HEK293 (cell line): ENCODE results near the gene TNS3.

Experiments used
- MEIS1 ChIP-seq: sonication (generic); formaldehyde crosslinking; IDR thresholded peaks from 2 replicates; pipeline ENCODE4 v1.8.1; 2022; ENCODE audit warnings: missing genetic modification reagents, mild to moderate bottlenecking, borderline replicate concordance
- TCF7L2 ChIP-seq: IDR thresholded peaks from 2 replicates; pipeline ENCODE4 v1.6.1; 2011; ENCODE audit warnings: low read depth, mild to moderate bottlenecking, inconsistent platforms, low read length, moderate library complexity, borderline replicate concordance
- ZBTB17 ChIP-seq: fragments of 450-650 bp; formaldehyde crosslinking; IDR thresholded peaks from 2 replicates; pipeline ENCODE4 v1.5.1; 2016; ENCODE audit warnings: missing biosample characterization, missing genetic modification characterization
- ZBTB7A ChIP-seq: fragments of 450-650 bp; formaldehyde crosslinking; IDR thresholded peaks from 2 replicates; pipeline ENCODE4 v1.5.1; 2016; ENCODE audit warnings: low read depth, missing biosample characterization, missing genetic modification characterization
- ZNF266 ChIP-seq: fragments of 450-650 bp; formaldehyde crosslinking; IDR thresholded peaks from 2 replicates; pipeline ENCODE4 v1.5.1; 2016; ENCODE audit warnings: missing biosample characterization, missing genetic modification characterization, low read depth
- ZNF660 ChIP-seq: fragments of 450-650 bp; IDR thresholded peaks from 2 replicates; pipeline ENCODE4 v1.5.1; 2018; ENCODE audit warnings: missing biosample characterization, mild to moderate bottlenecking, missing genetic modification characterization
- ZNF677 ChIP-seq: fragments of 450-650 bp; IDR thresholded peaks from 2 replicates; pipeline ENCODE4 v1.5.0; 2018; ENCODE audit warnings: missing biosample characterization, mild to moderate bottlenecking, missing genetic modification characterization, moderate library complexity
- ZNF776 ChIP-seq: fragments of 450-650 bp; formaldehyde crosslinking; IDR thresholded peaks from 2 replicates; pipeline ENCODE4 v1.5.0; 2017; ENCODE audit warnings: missing biosample characterization, missing genetic modification characterization, borderline replicate concordance
- TF ChIP-seq, protein P1 (sequence below): fragments of 450-650 bp; formaldehyde crosslinking; IDR thresholded peaks from 2 replicates; pipeline ENCODE4 v1.5.1; 2016; ENCODE audit warnings: missing biosample characterization, missing genetic modification characterization

DNA sequence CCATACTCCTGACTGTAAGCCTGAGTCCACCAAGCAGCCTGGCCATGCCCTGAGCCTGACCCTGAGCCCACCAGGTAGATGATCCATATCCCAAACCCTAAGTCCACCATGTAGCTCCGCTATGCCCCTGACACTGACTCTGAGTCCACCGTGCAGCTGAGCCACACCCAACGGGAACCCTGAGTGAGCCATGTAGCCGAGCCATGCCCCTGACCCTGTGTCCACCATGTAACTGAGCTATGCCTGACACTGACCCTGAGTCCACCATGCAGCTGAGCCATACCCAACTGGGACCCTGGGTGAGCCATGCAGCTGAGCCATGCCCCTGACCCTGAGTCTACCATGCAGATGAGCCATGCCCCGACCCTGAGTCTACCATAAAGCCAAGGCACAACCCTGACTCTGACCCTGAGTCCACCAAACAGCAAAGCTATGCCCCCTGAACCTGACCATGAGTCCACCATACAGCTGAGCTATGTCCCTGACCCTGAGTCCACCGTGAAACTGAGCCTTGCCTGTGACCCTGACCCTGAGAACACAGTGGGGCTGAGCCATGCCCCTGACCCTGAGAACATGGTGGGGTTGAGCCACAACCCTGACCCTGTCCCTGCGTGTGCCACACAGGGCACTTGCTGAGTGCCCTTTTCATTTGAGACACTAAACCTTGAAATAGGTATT, 299.8 kb downstream of the TNS3 start:
- TF ChIP-seq ZNF776 (no peak), ZNF660 (tag by site-specific recombination) (no peak), TCF7L2 (no peak), ZBTB7A (tag by site-specific recombination) (no peak), ZNF266 (tag by site-specific recombination) (no peak), MEIS1 (CRISPR knock-in tag) (no peak), ZNF677 (no peak), ZBTB17 (tag by site-specific recombination) (no peak)
- TF ChIP-seq, protein P1, sequence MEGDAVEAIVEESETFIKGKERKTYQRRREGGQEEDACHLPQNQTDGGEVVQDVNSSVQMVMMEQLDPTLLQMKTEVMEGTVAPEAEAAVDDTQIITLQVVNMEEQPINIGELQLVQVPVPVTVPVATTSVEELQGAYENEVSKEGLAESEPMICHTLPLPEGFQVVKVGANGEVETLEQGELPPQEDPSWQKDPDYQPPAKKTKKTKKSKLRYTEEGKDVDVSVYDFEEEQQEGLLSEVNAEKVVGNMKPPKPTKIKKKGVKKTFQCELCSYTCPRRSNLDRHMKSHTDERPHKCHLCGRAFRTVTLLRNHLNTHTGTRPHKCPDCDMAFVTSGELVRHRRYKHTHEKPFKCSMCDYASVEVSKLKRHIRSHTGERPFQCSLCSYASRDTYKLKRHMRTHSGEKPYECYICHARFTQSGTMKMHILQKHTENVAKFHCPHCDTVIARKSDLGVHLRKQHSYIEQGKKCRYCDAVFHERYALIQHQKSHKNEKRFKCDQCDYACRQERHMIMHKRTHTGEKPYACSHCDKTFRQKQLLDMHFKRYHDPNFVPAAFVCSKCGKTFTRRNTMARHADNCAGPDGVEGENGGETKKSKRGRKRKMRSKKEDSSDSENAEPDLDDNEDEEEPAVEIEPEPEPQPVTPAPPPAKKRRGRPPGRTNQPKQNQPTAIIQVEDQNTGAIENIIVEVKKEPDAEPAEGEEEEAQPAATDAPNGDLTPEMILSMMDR, result no peak
